HCT116 (cell line): Measurements from ENCODE around the gene ZCWPW1.

Experiments used
- EZH2phosphoT487 ChIP-seq: fragments of 200-600 bp; IDR thresholded peaks from 2 replicates; pipeline ENCODE4 v1.6.1; 2018; ENCODE audit warnings: antibody characterized with exemption, borderline replicate concordance
- POLR2A ChIP-seq: IDR thresholded peaks from 2 replicates; pipeline ENCODE4 v1.7.0; 2011; ENCODE audit warnings: borderline replicate concordance; ENCODE audit not compliant: insufficient read depth, insufficient read length; ENCODE audit errors: extremely low read depth

- no peak for TF ChIP-seq POLR2A
- TF ChIP-seq EZH2phosphoT487 = no peak
Measured at GRCh38 chr7:100352984-100353684, 75.4 kb downstream of the ZCWPW1 start.
